K562 (cell line): ENCODE measurements around the gene FRMD1.

Experiments used
- BRD9 ChIP-seq: fragments of 450-650 bp; IDR thresholded peaks from 2 replicates; pipeline ENCODE4 v1.6.1; 2018; ENCODE audit warnings: low read depth; ENCODE audit not compliant: partially characterized antibody
- COPS2 ChIP-seq: fragments of 450-650 bp; conservative IDR thresholded peaks from 2 replicates; pipeline ENCODE4 v1.6.1; 2016; ENCODE audit warnings: mild to moderate bottlenecking, moderate library complexity
- HCFC1 ChIP-seq: IDR thresholded peaks from 2 replicates; pipeline ENCODE4 v1.6.1; 2012; ENCODE audit warnings: low read depth, low read length, improper control_type of control experiment
- NR2F6 ChIP-seq: fragments of 450-650 bp; formaldehyde crosslinking; IDR thresholded peaks from 2 replicates; pipeline ENCODE4 v1.4.0; 2020; ENCODE audit warnings: mild to moderate bottlenecking
- RBBP5 ChIP-seq: fragments of 200-600 bp; sonication (generic); IDR thresholded peaks from 2 replicates; pipeline ENCODE4 v1.6.1; 2012; ENCODE audit warnings: borderline replicate concordance, mild to moderate bottlenecking, low read length, control low read depth, inconsistent platforms; ENCODE audit not compliant: insufficient read depth, poor library complexity, severe bottlenecking
- SMARCA4 ChIP-seq: fragments of 450-650 bp; IDR thresholded peaks from 2 replicates; pipeline ENCODE4 v1.6.1; 2016
- TRIM24 ChIP-seq, 2 experiments: fragments of 450-650 bp; IDR thresholded peaks; 2 replicates each; pipeline ENCODE4 v1.6.1; 2016
- ZNF12 ChIP-seq: sonication (generic); formaldehyde crosslinking; IDR thresholded peaks from 2 replicates; pipeline ENCODE4 v1.4.0; 2020; ENCODE audit warnings: mild to moderate bottlenecking, missing genetic modification reagents
- TF ChIP-seq, protein P1 (sequence below): fragments of 450-650 bp; IDR thresholded peaks from 2 replicates; pipeline ENCODE4 v1.6.1; 2017; ENCODE audit warnings: mild to moderate bottlenecking, moderate library complexity
- TF ChIP-seq, protein P2 (sequence below): sonication (generic); formaldehyde crosslinking; IDR thresholded peaks from 2 replicates; pipeline ENCODE4 v1.8.1; 2023; ENCODE audit warnings: mild to moderate bottlenecking, missing genetic modification reagents
- TF ChIP-seq, protein P3 (sequence below), 3 experiments: IDR thresholded peaks in 2 of 3; conservative IDR thresholded peaks in 1 of 3; 2 replicates each; pipeline ENCODE4 v1.5.1; 2011 to 2012; ENCODE audit warnings: low read length in 3 of 3, mild to moderate bottlenecking in 3 of 3, control low read depth in 2 of 3, improper control_type of control experiment in 1 of 3, inconsistent platforms in 1 of 3, low read depth in 1 of 3, mixed read lengths in 1 of 3, moderate library complexity in 1 of 3; ENCODE audit not compliant: insufficient read depth in 2 of 3
- TF ChIP-seq, protein P4 (sequence below): sonication (generic); formaldehyde crosslinking; IDR thresholded peaks from 2 replicates; pipeline ENCODE4 v1.8.0; 2023; ENCODE audit warnings: mild to moderate bottlenecking, missing genetic modification reagents

DNA sequence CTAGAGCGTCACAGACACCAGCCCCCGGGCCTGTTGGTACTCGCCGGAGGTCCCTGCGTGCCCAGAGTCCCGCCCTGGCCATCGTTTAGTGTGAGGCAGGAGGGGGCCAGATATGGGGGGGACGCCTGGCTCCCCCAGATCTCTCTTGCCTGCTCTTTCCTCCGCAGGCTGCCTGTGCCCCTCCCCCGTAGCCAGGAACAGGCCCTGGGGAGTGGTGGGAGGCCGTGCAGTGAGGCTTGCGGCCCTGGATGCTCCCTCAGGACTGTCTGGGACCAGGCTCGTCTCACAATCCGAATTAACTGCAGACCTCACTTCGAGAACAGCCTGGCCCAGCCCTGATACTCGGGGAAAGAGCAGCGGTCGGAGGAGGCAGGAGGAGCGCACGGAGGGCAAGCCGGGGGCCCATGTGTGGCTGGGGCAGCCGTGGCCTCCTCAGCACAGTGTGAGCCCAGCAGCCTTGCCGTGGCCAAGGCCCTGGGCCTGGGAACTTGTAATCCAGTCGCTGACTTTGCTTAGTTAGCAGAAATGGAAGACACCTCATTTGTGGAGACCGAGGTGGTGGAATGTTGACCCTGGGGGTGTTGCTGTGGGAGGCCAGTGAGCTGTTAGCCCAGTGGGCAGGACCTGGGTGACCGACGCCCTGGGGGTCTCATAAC lies 28.7 kb downstream of the FRMD1 start:
- TF ChIP-seq RBBP5: no peak
- no peak for TF ChIP-seq BRD9
- no peak for TF ChIP-seq TRIM24 (IDR thresholded peaks at IDR 0.05)
- TF ChIP-seq, protein P1, sequence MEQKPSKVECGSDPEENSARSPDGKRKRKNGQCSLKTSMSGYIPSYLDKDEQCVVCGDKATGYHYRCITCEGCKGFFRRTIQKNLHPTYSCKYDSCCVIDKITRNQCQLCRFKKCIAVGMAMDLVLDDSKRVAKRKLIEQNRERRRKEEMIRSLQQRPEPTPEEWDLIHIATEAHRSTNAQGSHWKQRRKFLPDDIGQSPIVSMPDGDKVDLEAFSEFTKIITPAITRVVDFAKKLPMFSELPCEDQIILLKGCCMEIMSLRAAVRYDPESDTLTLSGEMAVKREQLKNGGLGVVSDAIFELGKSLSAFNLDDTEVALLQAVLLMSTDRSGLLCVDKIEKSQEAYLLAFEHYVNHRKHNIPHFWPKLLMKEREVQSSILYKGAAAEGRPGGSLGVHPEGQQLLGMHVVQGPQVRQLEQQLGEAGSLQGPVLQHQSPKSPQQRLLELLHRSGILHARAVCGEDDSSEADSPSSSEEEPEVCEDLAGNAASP: no peak
- no peak for TF ChIP-seq COPS2
- TF ChIP-seq, protein P2, sequence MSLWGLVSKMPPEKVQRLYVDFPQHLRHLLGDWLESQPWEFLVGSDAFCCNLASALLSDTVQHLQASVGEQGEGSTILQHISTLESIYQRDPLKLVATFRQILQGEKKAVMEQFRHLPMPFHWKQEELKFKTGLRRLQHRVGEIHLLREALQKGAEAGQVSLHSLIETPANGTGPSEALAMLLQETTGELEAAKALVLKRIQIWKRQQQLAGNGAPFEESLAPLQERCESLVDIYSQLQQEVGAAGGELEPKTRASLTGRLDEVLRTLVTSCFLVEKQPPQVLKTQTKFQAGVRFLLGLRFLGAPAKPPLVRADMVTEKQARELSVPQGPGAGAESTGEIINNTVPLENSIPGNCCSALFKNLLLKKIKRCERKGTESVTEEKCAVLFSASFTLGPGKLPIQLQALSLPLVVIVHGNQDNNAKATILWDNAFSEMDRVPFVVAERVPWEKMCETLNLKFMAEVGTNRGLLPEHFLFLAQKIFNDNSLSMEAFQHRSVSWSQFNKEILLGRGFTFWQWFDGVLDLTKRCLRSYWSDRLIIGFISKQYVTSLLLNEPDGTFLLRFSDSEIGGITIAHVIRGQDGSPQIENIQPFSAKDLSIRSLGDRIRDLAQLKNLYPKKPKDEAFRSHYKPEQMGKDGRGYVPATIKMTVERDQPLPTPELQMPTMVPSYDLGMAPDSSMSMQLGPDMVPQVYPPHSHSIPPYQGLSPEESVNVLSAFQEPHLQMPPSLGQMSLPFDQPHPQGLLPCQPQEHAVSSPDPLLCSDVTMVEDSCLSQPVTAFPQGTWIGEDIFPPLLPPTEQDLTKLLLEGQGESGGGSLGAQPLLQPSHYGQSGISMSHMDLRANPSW (CRISPR knock-in tag): no peak
- TF ChIP-seq HCFC1: no peak
- TF ChIP-seq, protein P3, sequence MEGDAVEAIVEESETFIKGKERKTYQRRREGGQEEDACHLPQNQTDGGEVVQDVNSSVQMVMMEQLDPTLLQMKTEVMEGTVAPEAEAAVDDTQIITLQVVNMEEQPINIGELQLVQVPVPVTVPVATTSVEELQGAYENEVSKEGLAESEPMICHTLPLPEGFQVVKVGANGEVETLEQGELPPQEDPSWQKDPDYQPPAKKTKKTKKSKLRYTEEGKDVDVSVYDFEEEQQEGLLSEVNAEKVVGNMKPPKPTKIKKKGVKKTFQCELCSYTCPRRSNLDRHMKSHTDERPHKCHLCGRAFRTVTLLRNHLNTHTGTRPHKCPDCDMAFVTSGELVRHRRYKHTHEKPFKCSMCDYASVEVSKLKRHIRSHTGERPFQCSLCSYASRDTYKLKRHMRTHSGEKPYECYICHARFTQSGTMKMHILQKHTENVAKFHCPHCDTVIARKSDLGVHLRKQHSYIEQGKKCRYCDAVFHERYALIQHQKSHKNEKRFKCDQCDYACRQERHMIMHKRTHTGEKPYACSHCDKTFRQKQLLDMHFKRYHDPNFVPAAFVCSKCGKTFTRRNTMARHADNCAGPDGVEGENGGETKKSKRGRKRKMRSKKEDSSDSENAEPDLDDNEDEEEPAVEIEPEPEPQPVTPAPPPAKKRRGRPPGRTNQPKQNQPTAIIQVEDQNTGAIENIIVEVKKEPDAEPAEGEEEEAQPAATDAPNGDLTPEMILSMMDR (IDR thresholded peaks at IDR 0.05 in 2 of 3, conservative IDR thresholded peaks at IDR 0.05 in 1 of 3; ENCODE audit: insufficient read depth in 2 of 3, low read depth in 1 of 3, low read length in 3 of 3): no peak
- TF ChIP-seq, protein P4, sequence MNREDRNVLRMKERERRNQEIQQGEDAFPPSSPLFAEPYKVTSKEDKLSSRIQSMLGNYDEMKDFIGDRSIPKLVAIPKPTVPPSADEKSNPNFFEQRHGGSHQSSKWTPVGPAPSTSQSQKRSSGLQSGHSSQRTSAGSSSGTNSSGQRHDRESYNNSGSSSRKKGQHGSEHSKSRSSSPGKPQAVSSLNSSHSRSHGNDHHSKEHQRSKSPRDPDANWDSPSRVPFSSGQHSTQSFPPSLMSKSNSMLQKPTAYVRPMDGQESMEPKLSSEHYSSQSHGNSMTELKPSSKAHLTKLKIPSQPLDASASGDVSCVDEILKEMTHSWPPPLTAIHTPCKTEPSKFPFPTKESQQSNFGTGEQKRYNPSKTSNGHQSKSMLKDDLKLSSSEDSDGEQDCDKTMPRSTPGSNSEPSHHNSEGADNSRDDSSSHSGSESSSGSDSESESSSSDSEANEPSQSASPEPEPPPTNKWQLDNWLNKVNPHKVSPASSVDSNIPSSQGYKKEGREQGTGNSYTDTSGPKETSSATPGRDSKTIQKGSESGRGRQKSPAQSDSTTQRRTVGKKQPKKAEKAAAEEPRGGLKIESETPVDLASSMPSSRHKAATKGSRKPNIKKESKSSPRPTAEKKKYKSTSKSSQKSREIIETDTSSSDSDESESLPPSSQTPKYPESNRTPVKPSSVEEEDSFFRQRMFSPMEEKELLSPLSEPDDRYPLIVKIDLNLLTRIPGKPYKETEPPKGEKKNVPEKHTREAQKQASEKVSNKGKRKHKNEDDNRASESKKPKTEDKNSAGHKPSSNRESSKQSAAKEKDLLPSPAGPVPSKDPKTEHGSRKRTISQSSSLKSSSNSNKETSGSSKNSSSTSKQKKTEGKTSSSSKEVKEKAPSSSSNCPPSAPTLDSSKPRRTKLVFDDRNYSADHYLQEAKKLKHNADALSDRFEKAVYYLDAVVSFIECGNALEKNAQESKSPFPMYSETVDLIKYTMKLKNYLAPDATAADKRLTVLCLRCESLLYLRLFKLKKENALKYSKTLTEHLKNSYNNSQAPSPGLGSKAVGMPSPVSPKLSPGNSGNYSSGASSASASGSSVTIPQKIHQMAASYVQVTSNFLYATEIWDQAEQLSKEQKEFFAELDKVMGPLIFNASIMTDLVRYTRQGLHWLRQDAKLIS (CRISPR knock-in tag): no peak
- TF ChIP-seq ZNF12: no peak
- TF ChIP-seq SMARCA4: no peak
- TF ChIP-seq NR2F6 (CRISPR knock-in tag): no peak
